Mesenchymal stem cell (in vitro differentiated cells and primary cell): Measurements from ENCODE around the gene SLC30A1.
A peak's percentile ranks its signal among the peaks of the same experiment; 100 is the strongest.
"Not testable (repeated sequence)": the region's sequence is repeated elsewhere in the genome, so short reads cannot be mapped to it uniquely, and the experiment has no call there.

Experiments
- DNase-seq: peaks from one replicate; pipeline ENCODE4 v3.0.0-alpha.2; 2013
- H2AFZ ChIP-seq: one replicate; pipeline ENCODE4 v1.6.1; 2013; ENCODE audit warnings: low read depth, mild to moderate bottlenecking, control low read depth, inconsistent platforms, low read length, moderate library complexity
- H2AK5ac ChIP-seq: 2 replicates; pipeline ENCODE4 v1.6.1; 2013; ENCODE audit warnings: low read length, moderate library complexity, mild to moderate bottlenecking, inconsistent platforms; ENCODE audit not compliant: severe bottlenecking
- H2BK120ac ChIP-seq: one replicate; pipeline ENCODE4 v1.6.1; 2013; ENCODE audit warnings: low read depth, mild to moderate bottlenecking, inconsistent platforms, low read length, moderate library complexity
- H2BK12ac ChIP-seq, 2 experiments: one replicate each; pipeline ENCODE4 v1.6.1; 2013; ENCODE audit warnings: inconsistent platforms in 2 of 2, low read length in 2 of 2, mild to moderate bottlenecking in 2 of 2, moderate library complexity in 2 of 2, control low read depth in 1 of 2
- H2BK15ac ChIP-seq: one replicate; pipeline ENCODE4 v1.6.1; 2013; ENCODE audit warnings: mild to moderate bottlenecking, low read depth, inconsistent platforms; ENCODE audit not compliant: poor library complexity, severe bottlenecking
- H2BK5ac ChIP-seq: 2 replicates; pipeline ENCODE4 v1.6.1; 2013; ENCODE audit warnings: low read depth, mild to moderate bottlenecking, low read length, control low read depth, inconsistent platforms; ENCODE audit not compliant: poor library complexity, severe bottlenecking
- H3K14ac ChIP-seq, 2 experiments: one replicate each; pipeline ENCODE4 v1.6.1; 2013; ENCODE audit warnings: inconsistent platforms in 2 of 2, low read length in 2 of 2, control low read depth in 1 of 2, mild to moderate bottlenecking in 1 of 2, moderate library complexity in 1 of 2
- H3K18ac ChIP-seq, 2 experiments: one replicate each; pipeline ENCODE4 v1.6.1; 2013; ENCODE audit warnings: inconsistent platforms in 2 of 2, low read length in 2 of 2, control low read depth in 1 of 2, low read depth in 1 of 2, mild to moderate bottlenecking in 1 of 2
- H3K23ac ChIP-seq, 2 experiments: one replicate each; pipeline ENCODE4 v1.6.1; 2013; ENCODE audit warnings: inconsistent platforms in 2 of 2, low read length in 2 of 2, mild to moderate bottlenecking in 2 of 2, moderate library complexity in 2 of 2, control low read depth in 1 of 2
- H3K27ac ChIP-seq: 2 replicates; pipeline ENCODE4 v1.5.1; 2013; ENCODE audit warnings: mild to moderate bottlenecking, moderate library complexity, low read length, control low read depth, inconsistent platforms; ENCODE audit not compliant: poor library complexity, severe bottlenecking
- H3K27me3 ChIP-seq, 2 experiments: 2 replicates each; pipeline versions ENCODE4 v1.6.1 to v1.7.0; 2013; ENCODE audit warnings: low read length in 2 of 2, mild to moderate bottlenecking in 2 of 2, moderate library complexity in 2 of 2, control low read depth in 1 of 2, inconsistent platforms in 1 of 2; ENCODE audit not compliant: control insufficient read depth in 1 of 2, insufficient read depth in 1 of 2
- H3K36me3 ChIP-seq, 2 experiments: 2 replicates each; pipeline versions ENCODE4 v1.6.1 to v1.7.0; 2013; ENCODE audit warnings: low read length in 2 of 2, control low read depth in 1 of 2, inconsistent platforms in 1 of 2, low read depth in 1 of 2, mild to moderate bottlenecking in 1 of 2; ENCODE audit not compliant: insufficient read depth in 2 of 2, control insufficient read depth in 1 of 2
- H3K4ac ChIP-seq, 2 experiments: one replicate each; pipeline ENCODE4 v1.6.1; 2013; ENCODE audit warnings: inconsistent platforms in 2 of 2, low read length in 2 of 2, mild to moderate bottlenecking in 2 of 2, moderate library complexity in 2 of 2, control low read depth in 1 of 2, low read depth in 1 of 2
- H3K4me1 ChIP-seq: 2 replicates; pipeline ENCODE4 v1.6.1; 2013; ENCODE audit warnings: low read depth, low read length, control low read depth; ENCODE audit not compliant: control insufficient read depth, insufficient read depth
- H3K4me2 ChIP-seq: 2 replicates; pipeline ENCODE4 v1.6.1; 2013; ENCODE audit warnings: low read length, mild to moderate bottlenecking, inconsistent platforms; ENCODE audit not compliant: poor library complexity, severe bottlenecking
- H3K4me3 ChIP-seq, 2 experiments: 2 replicates each; pipeline versions ENCODE4 v1.5.1 to v1.7.0; 2013; ENCODE audit warnings: low read length in 2 of 2, mild to moderate bottlenecking in 2 of 2, control low read depth in 1 of 2, low read depth in 1 of 2; ENCODE audit not compliant: insufficient read depth in 1 of 2
- H3K79me1 ChIP-seq: replicated peaks from 2 replicates; pipeline ENCODE4 v1.6.1; 2013; ENCODE audit warnings: mild to moderate bottlenecking, control low read depth, low read length, inconsistent platforms; ENCODE audit not compliant: poor library complexity, severe bottlenecking
- H3K9ac ChIP-seq: 2 replicates; pipeline ENCODE4 v1.7.0; 2013; ENCODE audit warnings: mild to moderate bottlenecking, low read length, moderate library complexity
- H3K9me3 ChIP-seq: 2 replicates; pipeline ENCODE4 v1.7.0; 2013; ENCODE audit warnings: mild to moderate bottlenecking, low read length; ENCODE audit not compliant: control insufficient read depth
- H4K8ac ChIP-seq: one replicate; pipeline ENCODE4 v1.6.1; 2013; ENCODE audit warnings: inconsistent platforms, mild to moderate bottlenecking, low read length, moderate library complexity
- H4K91ac ChIP-seq: one replicate; pipeline ENCODE4 v1.6.1; 2013; ENCODE audit warnings: mild to moderate bottlenecking, low read length, inconsistent platforms
- whole genome bisulfite sequencing: methylation state at CpG from one replicate; pipeline ENCODE4 v1.1.7; 2013; ENCODE audit warnings: mixed read lengths; 5-methylcytosine and 5-hydroxymethylcytosine counted together

SLC30A1 gene

DNA sequence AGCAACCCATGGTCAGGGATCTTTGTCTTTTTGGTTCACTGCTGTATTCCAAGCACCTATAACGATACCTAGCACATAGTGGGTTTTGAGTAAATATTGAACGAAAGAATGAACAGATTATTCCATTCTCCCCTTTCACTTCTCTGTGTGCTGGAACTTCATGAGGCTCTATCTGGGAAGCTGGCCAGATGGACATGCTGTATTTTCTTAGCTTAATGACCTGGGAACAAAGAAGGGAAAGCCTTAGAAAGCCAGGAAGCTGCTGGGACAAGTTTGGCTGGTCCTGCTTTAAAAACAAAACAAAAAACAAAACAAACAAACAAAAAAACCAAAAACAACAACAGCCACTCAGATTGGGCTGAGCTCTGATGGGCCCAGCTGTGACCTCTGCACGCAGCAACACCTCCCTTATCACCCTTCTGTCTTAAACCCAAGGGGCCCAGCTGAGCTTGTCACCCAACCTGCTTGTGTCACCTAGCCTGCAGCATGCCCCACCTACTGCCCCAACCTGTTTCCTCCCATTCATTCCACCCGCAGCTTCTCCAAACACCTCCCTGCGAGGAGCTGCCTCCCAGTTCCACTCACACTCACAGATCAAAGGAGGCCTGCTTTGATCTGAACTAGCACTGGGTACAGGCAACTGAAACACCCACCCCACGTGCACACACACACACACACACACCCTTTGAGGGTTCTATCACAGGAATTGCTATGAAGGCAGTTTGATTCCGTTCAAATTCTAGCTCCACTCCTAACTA lies 37.1 kb downstream of the SLC30A1 start:
- no peak overlapping the region for H2BK15ac ChIP-seq
- no peak overlapping the region for H3K4me3 ChIP-seq
- H3K23ac ChIP-seq, result peak overlapping the region in 1 of 2 experiments; percentile 37
- no peak overlapping the region for H3K4ac ChIP-seq
- H3K9ac ChIP-seq, result no peak overlapping the region
- H3K36me3 ChIP-seq, result no peaks in the 10 kb centered on the region
- peak overlapping the region in 1 of 2 experiments; percentile 20 for H3K14ac ChIP-seq
- H3K27me3 ChIP-seq, result peaks cover 19 to 22% of the 10 kb centered on the region in 2 experiments
- H2AFZ ChIP-seq, result no peak overlapping the region
- no peak overlapping the region for H4K91ac ChIP-seq
- H2BK5ac ChIP-seq, result no peak overlapping the region
- H2AK5ac ChIP-seq, result peak overlapping the region; percentile 24
- 61% methylated on average over 5 of the region's 7 CpGs for WGBS
- no peak overlapping the region for H3K4me2 ChIP-seq
- H3K4me1 ChIP-seq, result peaks cover 10% of the 10 kb centered on the region
- H2BK12ac ChIP-seq, result no peak overlapping the region
- H3K27ac ChIP-seq, result no peak overlapping the region
- no peak overlapping the region for H4K8ac ChIP-seq
- DNase-seq, result no peak
- no peak overlapping the region for H3K18ac ChIP-seq
- no peaks in the 10 kb centered on the region for H3K9me3 ChIP-seq
- no peaks in the 10 kb centered on the region for H3K79me1 ChIP-seq
- no peak overlapping the region for H2BK120ac ChIP-seq

DNA sequence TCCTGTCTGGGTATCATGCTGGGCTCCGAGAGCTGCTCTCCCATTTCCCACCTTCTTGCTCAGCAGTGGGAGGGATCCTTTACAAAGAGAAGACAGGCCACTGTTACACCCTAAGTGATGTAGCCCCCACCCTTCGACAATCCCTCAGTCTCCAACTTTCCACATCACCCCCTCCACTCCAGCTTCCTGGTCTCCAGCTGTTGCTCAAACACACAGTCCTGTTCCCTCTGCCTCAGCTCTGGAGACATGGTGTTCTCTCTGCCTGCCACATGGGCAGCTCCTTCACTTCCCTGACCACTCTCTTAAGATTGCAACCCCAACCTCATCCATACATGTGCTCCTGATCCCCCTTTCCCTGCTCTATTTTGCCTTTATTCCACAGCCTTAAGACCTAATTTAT lies 37.7 kb downstream of the SLC30A1 start:
- Histone ChIP-seq H2AK5ac (no peak overlapping the region), H3K18ac (no peak overlapping the region), H3K4me3 (no peak overlapping the region), H3K9me3 (no peaks in the 10 kb centered on the region), H3K4me2 (no peak overlapping the region), H2BK5ac (no peak overlapping the region), H3K14ac (no peak overlapping the region), H4K91ac (no peak overlapping the region), H2BK12ac (no peak overlapping the region), H3K79me1 (no peaks in the 10 kb centered on the region), H3K27me3 (peaks cover 14 to 22% of the 10 kb centered on the region in 2 experiments), H2BK120ac (no peak overlapping the region), H3K4ac (no peak overlapping the region), H2AFZ (no peak overlapping the region), H4K8ac (no peak overlapping the region), H3K27ac (no peak overlapping the region), H3K23ac (no peak overlapping the region), H3K9ac (no peak overlapping the region), H2BK15ac (no peak overlapping the region), H3K36me3 (no peaks in the 10 kb centered on the region), H3K4me1 (peaks cover 10% of the 10 kb centered on the region)
- 89% methylated on average over 2 of the region's 2 CpGs for WGBS
- no peak for DNase-seq

DNA sequence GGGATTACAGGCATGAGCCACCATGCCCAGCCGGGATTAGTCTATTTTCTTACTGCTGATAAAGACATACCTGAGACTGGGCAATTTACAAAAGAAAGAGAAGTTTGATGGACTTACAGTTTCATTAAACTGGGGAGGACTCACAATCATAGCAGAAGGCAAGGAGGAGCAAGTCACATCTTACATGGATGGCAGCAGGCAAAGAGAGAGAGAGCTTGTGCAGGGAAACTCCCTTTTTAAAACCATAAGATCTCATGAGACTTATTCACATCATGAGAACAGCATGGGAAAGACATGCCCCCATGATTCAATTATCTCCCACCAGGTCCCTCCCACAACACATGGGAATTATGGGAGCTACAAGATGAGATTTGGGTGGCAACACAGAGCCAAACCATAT lies 38.1 kb downstream of the SLC30A1 start:
- H3K27ac ChIP-seq, H3K36me3 ChIP-seq, H2BK15ac ChIP-seq, H3K79me1 ChIP-seq, H3K18ac ChIP-seq, H4K8ac ChIP-seq, H3K9ac ChIP-seq, H3K4ac ChIP-seq, H2AFZ ChIP-seq, H3K9me3 ChIP-seq, H4K91ac ChIP-seq, DNase-seq, H3K14ac ChIP-seq, H2BK5ac ChIP-seq, H2BK12ac ChIP-seq, H2AK5ac ChIP-seq, H3K4me3 ChIP-seq, H2BK120ac ChIP-seq, H3K4me2 ChIP-seq, H3K23ac ChIP-seq: not testable (repeated sequence)
- WGBS, result 100% methylated on average over 1 of the region's 1 CpG
- Histone ChIP-seq H3K27me3 (peaks cover 14 to 22% of the 10 kb centered on the region in 2 experiments), H3K4me1 (peaks cover 10% of the 10 kb centered on the region)

DNA sequence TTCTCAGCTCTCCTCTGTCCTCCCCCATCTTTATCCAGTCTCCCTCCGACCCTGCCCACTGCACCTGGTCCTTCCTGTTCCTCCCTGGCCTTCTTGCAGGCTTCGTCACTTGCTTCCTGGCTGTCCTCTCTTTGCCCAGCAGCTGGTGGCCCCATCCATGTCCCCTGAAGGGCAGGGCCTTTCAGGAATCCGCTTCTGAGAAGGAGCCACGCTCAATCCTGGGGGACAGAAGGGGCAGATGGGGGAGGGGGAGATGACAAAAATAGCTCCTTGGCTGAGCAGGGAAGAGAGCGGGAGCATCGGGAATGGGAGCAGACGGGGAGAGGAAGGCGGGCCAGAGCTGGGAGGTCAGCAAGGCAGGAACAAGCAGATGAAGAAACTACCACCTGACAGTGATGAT lies 40.7 kb downstream of the SLC30A1 start:
- Histone ChIP-seq H3K36me3 (no peaks in the 10 kb centered on the region), H3K27ac (no peak overlapping the region), H2AFZ (no peak overlapping the region), H4K8ac (no peak overlapping the region), H3K14ac (no peak overlapping the region), H2BK15ac (no peak overlapping the region), H3K18ac (no peak overlapping the region), H3K4me1 (peaks cover 10% of the 10 kb centered on the region), H2AK5ac (no peak overlapping the region), H3K4me3 (no peak overlapping the region), H2BK12ac (no peak overlapping the region), H3K4ac (no peak overlapping the region), H3K9ac (no peak overlapping the region), H3K23ac (no peak overlapping the region), H3K27me3 (peaks cover 14 to 18% of the 10 kb centered on the region in 2 experiments), H2BK120ac (no peak overlapping the region), H3K79me1 (no peaks in the 10 kb centered on the region), H4K91ac (no peak overlapping the region), H2BK5ac (no peak overlapping the region), H3K9me3 (no peaks in the 10 kb centered on the region), H3K4me2 (no peak overlapping the region)
- WGBS, result 64% methylated on average over 8 of the region's 8 CpGs
- DNase-seq, result no peak
